Progenitor cell of endocrine pancreas (in vitro differentiated cells): Measurements from ENCODE around the gene CHMP4A. TPM values are rescaled to one million over a fixed set of nuclear protein-coding genes. Genes with fewer than 3 reads are reported as not detected.

ENCODE experiments used
- DNase-seq: peaks from one replicate; pipeline ENCODE4 v3.0.0; 2021; ENCODE audit warnings: low spot score; ENCODE audit not compliant: unreplicated experiment
- H3K27ac Mint-ChIP-seq: 2 replicates; pipeline ENCODE4 v1.8.0; 2021; ENCODE audit warnings: mild to moderate bottlenecking, moderate library complexity, mixed read lengths
- H3K27me3 Mint-ChIP-seq: 2 replicates; pipeline ENCODE4 v1.8.0; 2021; ENCODE audit warnings: mixed read lengths
- H3K36me3 Mint-ChIP-seq: 2 replicates; pipeline ENCODE4 v1.8.0; 2022; ENCODE audit warnings: mixed read lengths; ENCODE audit not compliant: insufficient read depth
- H3K4me1 Mint-ChIP-seq: 2 replicates; pipeline ENCODE4 v1.8.0; 2021; ENCODE audit warnings: low read depth, mixed read lengths
- H3K4me3 Mint-ChIP-seq: 2 replicates; pipeline ENCODE4 v1.8.0; 2021; ENCODE audit warnings: low read depth, mild to moderate bottlenecking, moderate library complexity, mixed read lengths
- H3K9me3 Mint-ChIP-seq: 2 replicates; pipeline ENCODE4 v1.8.0; 2021; ENCODE audit warnings: low read depth, mixed read lengths
- CTCF ChIP-seq: fragments of 200-600 bp; sonication (generic); IDR thresholded peaks from one replicate; pipeline ENCODE4 v1.5.0; 2021; ENCODE audit warnings: antibody characterized with exemption, mild to moderate bottlenecking; ENCODE audit not compliant: unreplicated experiment
- total RNA-seq: library from RNA; stranded (reverse); gene quantifications from 2 replicates; pipeline ENCODE4 v1.2.1, GENCODE V29; 2021

Gene CHMP4A
- total RNA-seq, 1 donor from 2014 or later, result 54.3 TPM

GRCh38 chr14:24237463-24237955 is 24.2 kb upstream of the CHMP4A start:
- Mint-ChIP-seq H3K4me3 (no peak overlapping the region), H3K27me3 (no peaks in the 10 kb centered on the region), H3K36me3 (peaks cover 24% of the 10 kb centered on the region), H3K4me1 (peaks cover 12% of the 10 kb centered on the region), H3K27ac (no peak overlapping the region), H3K9me3 (no peaks in the 10 kb centered on the region)
- no peak for DNase-seq
- TF ChIP-seq CTCF, result no peak

GRCh38 chr14:24236689-24237462 is 23.6 kb upstream of the CHMP4A start:
- Mint-ChIP-seq H3K27ac (no peak overlapping the region), H3K27me3 (no peaks in the 10 kb centered on the region), H3K36me3 (peaks cover 24% of the 10 kb centered on the region), H3K4me1 (peaks cover 12% of the 10 kb centered on the region), H3K4me3 (no peak overlapping the region), H3K9me3 (no peaks in the 10 kb centered on the region)
- TF ChIP-seq CTCF, result no peak
- DNase-seq, result no peak

- DNase-seq, result no peak
- peaks cover 17% of the 10 kb centered on the region for H3K4me1 Mint-ChIP-seq
- peaks cover 24% of the 10 kb centered on the region for H3K36me3 Mint-ChIP-seq
- H3K9me3 Mint-ChIP-seq, result no peaks in the 10 kb centered on the region
- peak overlapping the region; percentile 9 for H3K27ac Mint-ChIP-seq
- TF ChIP-seq CTCF, result no peak
- H3K27me3 Mint-ChIP-seq, result no peaks in the 10 kb centered on the region
- no peak overlapping the region for H3K4me3 Mint-ChIP-seq
Observed at GRCh38 chr14:24235804-24236688, 22.8 kb upstream of the CHMP4A start.

GRCh38 chr14:24234095-24235005 is 21.1 kb upstream of the CHMP4A start:
- H3K4me3 Mint-ChIP-seq, result peak overlapping the region; percentile 98
- no peak for TF ChIP-seq CTCF
- peaks cover 21% of the 10 kb centered on the region for H3K36me3 Mint-ChIP-seq
- H3K27me3 Mint-ChIP-seq, result no peaks in the 10 kb centered on the region
- H3K27ac Mint-ChIP-seq, result no peak overlapping the region
- DNase-seq, result no peak
- H3K9me3 Mint-ChIP-seq, result no peaks in the 10 kb centered on the region
- H3K4me1 Mint-ChIP-seq, result peaks cover 17% of the 10 kb centered on the region
